ENCODE results near the gene CHRM3. TPM values are rescaled to one million over a fixed set of nuclear protein-coding genes. Genes with fewer than 3 reads are reported as not detected.

CHRM3 gene
- 10 to 100 TPM; 11.6 to 17.0 TPM for total RNA-seq

DNA sequence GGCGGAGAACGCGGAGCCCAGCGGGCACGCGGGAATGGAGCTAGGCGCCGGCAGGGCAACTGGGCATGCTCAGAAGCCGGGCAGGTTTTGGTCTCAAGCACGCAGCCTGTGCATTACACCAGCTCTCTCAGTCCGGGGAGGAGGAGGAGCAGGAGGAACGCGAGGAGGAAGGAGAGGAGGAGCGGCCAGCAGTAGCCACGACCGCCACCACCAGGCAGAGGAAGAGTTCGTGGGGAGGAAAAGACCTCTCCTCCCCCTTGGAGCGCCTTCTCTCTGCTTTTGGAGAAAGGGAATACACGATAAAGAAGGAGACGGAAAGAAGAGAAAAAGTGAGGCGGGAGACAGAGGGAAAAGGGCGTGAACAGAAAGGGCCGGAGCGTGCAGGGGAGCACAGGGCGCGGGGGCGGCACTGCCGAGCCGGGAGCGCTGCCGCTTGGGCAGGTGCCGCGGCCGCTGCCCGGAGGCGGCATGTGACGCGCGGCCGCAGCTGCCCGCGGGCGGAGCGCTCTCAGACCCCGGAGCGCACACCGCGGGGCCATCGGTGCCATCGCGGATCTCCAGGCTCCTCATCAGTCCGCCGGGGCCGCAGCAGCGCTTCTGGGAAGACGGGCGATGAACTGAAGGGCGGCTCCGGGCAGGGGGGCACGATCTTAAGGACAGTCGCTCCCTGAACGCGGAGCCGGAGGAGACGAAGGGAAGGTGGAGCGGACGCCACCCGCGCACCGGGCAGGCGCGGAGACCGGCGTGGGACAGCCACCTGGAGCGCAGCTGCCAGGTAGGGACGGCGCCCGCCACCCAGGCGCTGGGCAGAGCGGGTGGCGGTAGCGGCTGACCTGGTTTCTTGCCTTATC is at the start of gene CHRM3:
TSS of gene CHRM3 (plus strand) at position 116 of the 851 bp plus-strand sequence. CDS start 520,884 bp downstream, outside the sequence.
- peak within 1 kb of the TSS; percentile 71 for H3K4me3 ChIP-seq
- peak within 1 kb of the TSS; percentile 78 for H3K27ac ChIP-seq
- no peaks in the 10 kb centered on the region for H3K36me3 ChIP-seq
- H3K4me1 ChIP-seq, result no peaks in the 10 kb centered on the region
- intact Hi-C loops (cut with DNase I), result no loop called here
- TF ChIP-seq, protein P1, sequence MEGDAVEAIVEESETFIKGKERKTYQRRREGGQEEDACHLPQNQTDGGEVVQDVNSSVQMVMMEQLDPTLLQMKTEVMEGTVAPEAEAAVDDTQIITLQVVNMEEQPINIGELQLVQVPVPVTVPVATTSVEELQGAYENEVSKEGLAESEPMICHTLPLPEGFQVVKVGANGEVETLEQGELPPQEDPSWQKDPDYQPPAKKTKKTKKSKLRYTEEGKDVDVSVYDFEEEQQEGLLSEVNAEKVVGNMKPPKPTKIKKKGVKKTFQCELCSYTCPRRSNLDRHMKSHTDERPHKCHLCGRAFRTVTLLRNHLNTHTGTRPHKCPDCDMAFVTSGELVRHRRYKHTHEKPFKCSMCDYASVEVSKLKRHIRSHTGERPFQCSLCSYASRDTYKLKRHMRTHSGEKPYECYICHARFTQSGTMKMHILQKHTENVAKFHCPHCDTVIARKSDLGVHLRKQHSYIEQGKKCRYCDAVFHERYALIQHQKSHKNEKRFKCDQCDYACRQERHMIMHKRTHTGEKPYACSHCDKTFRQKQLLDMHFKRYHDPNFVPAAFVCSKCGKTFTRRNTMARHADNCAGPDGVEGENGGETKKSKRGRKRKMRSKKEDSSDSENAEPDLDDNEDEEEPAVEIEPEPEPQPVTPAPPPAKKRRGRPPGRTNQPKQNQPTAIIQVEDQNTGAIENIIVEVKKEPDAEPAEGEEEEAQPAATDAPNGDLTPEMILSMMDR (IDR thresholded peaks at IDR 0.05), result no peak
- no peaks in the 10 kb centered on the region for H3K27me3 ChIP-seq
- peak within 1 kb of the TSS; percentile 40 to 67 for H3K9ac ChIP-seq (ENCODE audit: low read depth in 2 of 2, low read length in 2 of 2)
- no peaks in the 10 kb centered on the region for H3K9me3 ChIP-seq
- DNase-seq, result peak; percentile 91

DNA sequence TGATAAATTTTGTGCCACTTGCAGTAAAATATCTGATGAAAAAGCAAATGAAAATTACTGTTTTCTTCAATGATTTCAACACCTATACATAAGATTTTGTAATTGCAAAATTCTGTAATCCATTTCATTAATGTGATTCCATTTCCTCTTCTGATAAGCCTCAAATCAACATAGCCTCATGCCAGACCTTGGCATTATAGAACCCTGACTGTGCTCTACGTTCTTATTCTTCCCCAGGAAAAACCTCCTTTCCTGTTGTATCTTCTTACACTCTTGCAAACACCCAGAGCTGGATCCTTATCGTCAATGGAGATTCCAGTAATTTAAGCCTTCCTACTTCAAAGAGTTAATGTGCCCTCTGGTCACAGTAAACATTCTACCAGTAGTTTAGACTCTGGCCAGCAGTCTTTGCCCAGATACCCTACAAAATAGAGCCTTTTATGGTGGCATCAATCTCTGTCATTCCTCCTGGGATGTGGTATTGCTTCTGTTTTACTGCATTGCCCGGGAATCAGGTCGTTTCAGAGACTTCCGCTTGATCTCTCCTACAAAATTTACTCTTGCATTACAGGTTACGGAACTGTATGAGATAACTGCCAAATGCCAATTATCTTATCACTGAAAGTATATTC is 48.5 kb upstream of the CHRM3 start:
- peak; percentile 64 for DNase-seq
- Histone ChIP-seq H3K4me1 (no peaks in the 10 kb centered on the region), H3K9ac (ENCODE audit: low read depth in 2 of 2, low read length in 2 of 2) (no peak overlapping the region), H3K27ac (peak overlapping the region; percentile 51), H3K9me3 (no peaks in the 10 kb centered on the region), H3K4me3 (no peak overlapping the region), H3K36me3 (no peaks in the 10 kb centered on the region), H3K27me3 (no peaks in the 10 kb centered on the region)
- TF ChIP-seq, protein P1 (IDR thresholded peaks at IDR 0.05), result no peak
- intact Hi-C loops (cut with DNase I), result no loop called here

DNA sequence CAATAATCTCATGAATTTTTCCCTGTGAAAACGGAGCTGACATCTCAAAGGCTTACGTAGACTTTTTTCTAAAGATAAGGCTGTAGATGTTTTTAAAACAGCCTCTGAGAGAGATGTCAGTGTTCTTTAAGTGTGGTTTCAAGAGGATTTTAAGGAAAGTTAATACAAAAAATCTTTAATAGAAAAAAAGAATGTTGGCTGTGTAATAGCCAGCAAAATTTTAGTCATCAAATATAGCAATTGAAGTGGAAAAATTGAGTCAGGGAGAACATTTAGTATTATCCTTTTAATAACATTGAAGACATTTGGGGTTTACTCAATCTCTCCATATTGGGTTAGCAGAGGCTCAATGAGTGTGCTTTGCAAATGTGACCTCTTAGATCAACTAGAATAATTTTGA is 38.6 kb upstream of the CHRM3 start:
- Histone ChIP-seq H3K36me3 (no peaks in the 10 kb centered on the region), H3K27ac (no peak overlapping the region), H3K4me1 (no peaks in the 10 kb centered on the region), H3K4me3 (no peak overlapping the region), H3K9ac (ENCODE audit: low read depth in 2 of 2, low read length in 2 of 2) (no peak overlapping the region), H3K27me3 (no peaks in the 10 kb centered on the region), H3K9me3 (no peaks in the 10 kb centered on the region)
- DNase-seq, result no peak
- intact Hi-C loops (cut with DNase I), result no loop called here
- TF ChIP-seq, protein P1 (IDR thresholded peaks at IDR 0.05), result no peak

DNA sequence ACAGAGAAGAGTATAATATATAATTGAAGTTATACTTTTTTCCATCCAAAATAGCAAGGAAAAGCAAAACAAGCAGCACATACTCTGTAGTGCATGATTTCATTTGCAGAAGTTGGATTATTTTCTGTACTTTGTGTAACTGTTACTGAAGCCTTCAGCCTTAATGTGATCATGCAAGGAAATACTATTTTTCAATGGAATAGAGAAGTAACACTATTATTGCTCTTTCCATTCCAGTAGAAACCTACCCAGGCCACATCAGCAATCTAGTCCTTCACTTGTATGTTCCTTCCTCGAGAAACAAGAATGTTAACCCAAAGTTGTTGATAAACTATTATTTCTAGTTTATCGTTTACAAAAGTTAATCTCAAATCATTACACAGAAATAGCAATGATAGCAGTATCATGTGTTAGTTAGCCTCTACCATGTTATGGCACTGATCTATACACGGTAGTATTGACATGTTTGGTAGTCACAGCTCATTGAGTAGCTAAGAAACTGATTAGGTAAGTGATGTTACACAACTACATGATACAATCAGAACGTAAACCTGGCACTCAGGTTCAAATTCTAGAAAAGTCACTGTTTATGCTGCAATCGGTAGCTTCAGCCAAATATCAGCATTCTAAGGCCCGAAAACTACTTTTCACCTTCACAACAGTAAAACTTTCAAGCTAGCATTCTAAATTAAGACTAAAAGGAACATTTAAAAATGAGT is 37.6 kb upstream of the CHRM3 start:
- no peak overlapping the region for H3K4me3 ChIP-seq
- intact Hi-C loops (cut with DNase I), result no loop called here
- no peaks in the 10 kb centered on the region for H3K9me3 ChIP-seq
- no peaks in the 10 kb centered on the region for H3K36me3 ChIP-seq
- H3K4me1 ChIP-seq, result no peaks in the 10 kb centered on the region
- no peak overlapping the region for H3K27ac ChIP-seq
- H3K27me3 ChIP-seq, result no peaks in the 10 kb centered on the region
- no peak overlapping the region for H3K9ac ChIP-seq (ENCODE audit: low read depth in 2 of 2, low read length in 2 of 2)
- TF ChIP-seq, protein P1 (IDR thresholded peaks at IDR 0.05), result no peak
- no peak for DNase-seq

DNA sequence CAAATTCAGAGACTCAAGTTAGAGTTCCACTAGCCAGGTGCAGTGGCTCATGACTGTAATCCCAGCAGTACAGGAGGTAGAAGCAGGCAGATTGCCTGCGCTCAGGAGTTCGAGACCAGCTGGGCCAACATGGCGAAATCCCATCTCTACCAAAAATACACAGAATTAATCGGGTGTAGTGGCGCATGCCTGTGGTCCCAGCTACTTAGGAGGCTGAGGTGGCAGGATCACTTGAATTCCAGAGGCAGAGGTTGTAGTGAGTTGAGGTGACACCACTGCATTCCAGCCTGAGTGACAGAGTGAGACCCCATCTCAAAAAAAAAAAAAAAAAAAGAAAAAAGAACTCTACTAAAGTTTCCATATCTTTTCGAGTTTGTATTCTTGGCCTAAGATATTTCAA is 36.7 kb upstream of the CHRM3 start:
- intact Hi-C loops (cut with DNase I), result no loop called here
- Histone ChIP-seq H3K36me3 (no peaks in the 10 kb centered on the region), H3K9me3 (no peaks in the 10 kb centered on the region), H3K9ac (ENCODE audit: low read depth in 2 of 2, low read length in 2 of 2) (no peak overlapping the region), H3K4me3 (no peak overlapping the region), H3K4me1 (no peaks in the 10 kb centered on the region), H3K27me3 (no peaks in the 10 kb centered on the region), H3K27ac (no peak overlapping the region)
- no peak for DNase-seq
- TF ChIP-seq, protein P1 (IDR thresholded peaks at IDR 0.05), result no peak

All from colonic mucosa (tissue), 4 donors.